Prostate gland (tissue), 2 donors: ENCODE results near the gene TAB2. TPM values are rescaled to one million over a fixed set of nuclear protein-coding genes. Genes with fewer than 3 reads are reported as not detected.
"Not testable (repeated sequence)": the region's sequence is repeated elsewhere in the genome, so short reads cannot be mapped to it uniquely, and the experiment has no call there.

Experiments used
- DNase-seq: peaks from one replicate; pipeline ENCODE4 v3.0.0-alpha.2; 2019; ENCODE audit warnings: low spot score
- H3K27ac ChIP-seq, 2 donors: fragments of 200-600 bp; sonication (generic); 2 replicates each; pipeline ENCODE4 v1.5.1; 2017 to 2019
- H3K27me3 ChIP-seq: fragments of 200-600 bp; sonication (generic); replicated peaks from 2 replicates; pipeline ENCODE4 v1.5.1; 2019; ENCODE audit not compliant: insufficient read depth
- H3K36me3 ChIP-seq, 2 donors: fragments of 200-600 bp; sonication (generic); 1 replicate in 1 of 2; 2 replicates in 1 of 2; pipeline versions ENCODE4 v1.5.1 to v1.8.1; 2017 to 2019
- H3K4me1 ChIP-seq: fragments of 200-600 bp; sonication (generic); replicated peaks from 2 replicates; pipeline ENCODE4 v1.5.1; 2019
- H3K4me3 ChIP-seq, 2 donors: fragments of 200-600 bp; sonication (generic); 2 replicates each; pipeline ENCODE4 v1.5.1; 2017 to 2019
- H3K9me3 ChIP-seq: fragments of 200-600 bp; sonication (generic); 2 replicates; pipeline ENCODE4 v1.5.1; 2017
- CTCF ChIP-seq, 4 experiments: fragments of 200-600 bp in 2 of 4; fragments of 450-650 bp in 2 of 4; sonication (generic) in 2 of 4; IDR thresholded peaks; 1 replicate in 3 of 4; 2 replicates in 1 of 4; pipeline ENCODE4 v1.5.1; 2016 to 2019; ENCODE audit warnings: antibody characterized with exemption in 4 of 4, mild to moderate bottlenecking in 2 of 4, moderate library complexity in 2 of 4
- POLR2A ChIP-seq: fragments of 450-650 bp; IDR thresholded peaks from one replicate; pipeline ENCODE4 v1.6.1; 2016; ENCODE audit warnings: antibody characterized with exemption, mild to moderate bottlenecking
- POLR2AphosphoS5 ChIP-seq: sonication (generic); formaldehyde crosslinking; IDR thresholded peaks from one replicate; pipeline ENCODE4 v1.6.1; 2017; ENCODE audit warnings: antibody characterized with exemption
- WGBS: methylation state at CpG from one replicate; pipeline ENCODE4 v1.1.5; 2018; 5-methylcytosine and 5-hydroxymethylcytosine counted together
- intact Hi-C: fragments of 100-400 bp; cut with DNase I; formaldehyde crosslinking; loops from one replicate; pipeline ENCODE4 v1.14.2; 2022
- total RNA-seq, 2 donors: library from RNA; depleted of rRNA; stranded (reverse); fragments of >200 nt; gene quantifications; one replicate each; pipeline ENCODE4 v1.1.0, GENCODE V29; 2016

Gene TAB2
- total RNA-seq, 2 donors from 2014 or later, result 58.8 to 66.3 TPM

- Histone ChIP-seq H3K9me3 (no peaks in the 10 kb centered on the region), H3K27me3 (no peaks in the 10 kb centered on the region), H3K4me1 (peaks cover 8% of the 10 kb centered on the region), H3K4me3 (no peak overlapping the region), H3K27ac (no peak overlapping the region), H3K36me3 (no peaks in the 10 kb centered on the region)
- no peak for DNase-seq
- intact Hi-C loops, result loop anchor here (10.0 kb wide), 1 partner anchor 48 kb away; no protein-coding TSS in a partner anchor
- TF ChIP-seq POLR2AphosphoS5 (no peak), CTCF (IDR thresholded peaks at IDR 0.05) (no peak), POLR2A (no peak)
- WGBS, result 91% methylated on average over 38 of the region's 49 CpGs
Observed at GRCh38 chr6:149456311-149457021, 139.0 kb downstream of the TAB2 start.

GRCh38 chr6:149457316-149457884, 139.9 kb downstream of the TAB2 start:
- H3K27ac ChIP-seq, result no peak overlapping the region
- H3K36me3 ChIP-seq, result no peaks in the 10 kb centered on the region
- 58% methylated on average over 7 of the region's 7 CpGs for WGBS
- H3K27me3 ChIP-seq, result no peaks in the 10 kb centered on the region
- peaks cover 8% of the 10 kb centered on the region for H3K4me1 ChIP-seq
- TF ChIP-seq POLR2AphosphoS5 (no peak), POLR2A (no peak), CTCF (IDR thresholded peaks at IDR 0.05) (no peak)
- no peak overlapping the region for H3K4me3 ChIP-seq
- intact Hi-C loops, result loop anchor here (10.0 kb wide), 1 partner anchor 47 kb away; no protein-coding TSS in a partner anchor
- H3K9me3 ChIP-seq, result no peaks in the 10 kb centered on the region
- no peak for DNase-seq

DNA sequence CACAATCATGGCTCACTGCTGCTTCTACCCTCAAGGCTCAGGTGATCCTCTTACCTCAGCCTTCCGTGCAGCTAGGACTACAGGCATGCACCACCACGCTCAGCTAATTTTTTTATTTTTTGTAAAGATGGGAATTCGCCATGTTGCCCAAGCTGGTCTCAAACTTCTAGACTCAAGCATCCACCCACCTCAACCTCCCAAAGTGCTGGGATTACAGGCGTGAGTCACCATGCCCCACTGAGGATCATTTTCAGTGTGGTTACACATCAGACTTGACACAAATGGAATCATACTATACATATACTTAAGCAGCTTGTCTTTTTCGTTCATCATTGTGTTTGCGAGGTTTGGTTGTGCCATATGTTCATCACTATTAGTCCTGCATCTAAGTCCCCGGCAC, 140.7 kb downstream of the TAB2 start:
- no peak overlapping the region for H3K4me3 ChIP-seq
- WGBS, result over 99% methylated on average over 7 of the region's 7 CpGs
- no peaks in the 10 kb centered on the region for H3K9me3 ChIP-seq
- H3K27ac ChIP-seq, result no peak overlapping the region
- H3K36me3 ChIP-seq, result no peaks in the 10 kb centered on the region
- no peaks in the 10 kb centered on the region for H3K27me3 ChIP-seq
- no peak for TF ChIP-seq POLR2A
- no peak for TF ChIP-seq CTCF (IDR thresholded peaks at IDR 0.05)
- TF ChIP-seq POLR2AphosphoS5, result no peak
- no peak for DNase-seq
- peaks cover 8% of the 10 kb centered on the region for H3K4me1 ChIP-seq
- intact Hi-C loops, result loop anchor here (10.0 kb wide), 1 partner anchor 47 kb away; no protein-coding TSS in a partner anchor

DNA sequence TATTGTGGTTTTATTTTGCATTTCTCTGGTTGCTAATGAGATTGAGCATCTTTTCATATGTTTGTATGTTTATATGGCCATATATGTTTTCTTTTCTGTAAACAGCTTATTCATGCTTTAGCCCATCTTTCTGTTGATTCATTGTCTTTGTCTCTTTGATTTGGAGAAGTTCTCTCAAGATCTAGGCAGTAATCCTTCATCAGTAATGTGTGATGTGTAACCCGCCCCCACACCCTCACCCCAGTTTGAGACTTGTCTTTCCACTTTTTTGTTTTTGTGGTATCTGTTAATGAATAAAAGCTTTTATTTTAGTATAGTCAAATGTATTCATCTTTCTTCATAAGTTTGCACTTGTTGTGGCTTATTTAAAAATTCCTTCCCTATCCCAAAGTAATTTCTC, 141.3 kb downstream of the TAB2 start:
- Histone ChIP-seq H3K9me3 (no peaks in the 10 kb centered on the region), H3K27me3 (no peaks in the 10 kb centered on the region), H3K4me3 (no peak overlapping the region), H3K4me1 (peaks cover 7% of the 10 kb centered on the region), H3K36me3 (no peaks in the 10 kb centered on the region), H3K27ac (no peak overlapping the region)
- no peak for DNase-seq
- intact Hi-C loops, result loop anchor here (10.0 kb wide), 1 partner anchor 46 kb away; no protein-coding TSS in a partner anchor
- no peak for TF ChIP-seq POLR2AphosphoS5
- no peak for TF ChIP-seq CTCF (IDR thresholded peaks at IDR 0.05)
- TF ChIP-seq POLR2A, result no peak
- 78% methylated on average over 1 of the region's 1 CpG for WGBS

GRCh38 chr6:149459761-149460160, 142.2 kb downstream of the TAB2 start:
- Histone ChIP-seq H3K4me3 (no peak overlapping the region), H3K27me3 (no peaks in the 10 kb centered on the region), H3K9me3 (no peaks in the 10 kb centered on the region), H3K27ac (no peak overlapping the region), H3K4me1 (no peaks in the 10 kb centered on the region), H3K36me3 (no peaks in the 10 kb centered on the region)
- DNase-seq, result no peak
- WGBS, result 74% methylated on average over 5 of the region's 5 CpGs
- intact Hi-C loops, result loop anchor here (10.0 kb wide), 1 partner anchor 45 kb away; no protein-coding TSS in a partner anchor
- no peak for TF ChIP-seq POLR2AphosphoS5
- no peak for TF ChIP-seq POLR2A
- no peak for TF ChIP-seq CTCF (IDR thresholded peaks at IDR 0.05)

DNA sequence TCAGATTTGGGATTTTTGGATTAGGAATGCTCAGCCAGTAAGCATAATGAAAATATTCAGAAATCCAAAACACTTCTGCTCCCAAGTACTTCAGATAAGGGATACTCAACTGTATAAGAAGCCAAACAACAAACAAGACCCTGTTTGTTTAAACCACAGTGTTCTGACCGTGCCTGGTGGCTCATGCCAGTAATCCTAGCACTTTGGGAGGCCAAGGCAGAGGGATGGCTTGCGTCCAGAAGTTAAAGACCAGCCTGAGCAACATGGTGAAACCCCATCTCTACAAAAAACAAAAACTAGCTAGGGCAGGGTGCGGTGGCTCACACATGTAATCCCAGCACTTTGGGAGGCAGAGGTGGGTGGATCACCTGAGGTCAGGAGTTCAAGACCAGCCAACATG, 142.7 kb downstream of the TAB2 start:
- intact Hi-C loops, result not testable (repeated sequence)

More for the DNA sequence above, 142.7 kb downstream of the TAB2 start:
- not testable (repeated sequence) for H3K27me3 ChIP-seq, H3K27ac ChIP-seq, H3K9me3 ChIP-seq, H3K36me3 ChIP-seq, H3K4me3 ChIP-seq, H3K4me1 ChIP-seq, DNase-seq
- 83% methylated on average over 3 of the region's 3 CpGs for WGBS
